RWPE1 (cell line): Measurements from ENCODE around the gene MBTD1.
"Not testable (repeated sequence)": the region's sequence is repeated elsewhere in the genome, so short reads cannot be mapped to it uniquely, and the experiment has no call there.

ENCODE experiments used
- CTCF ChIA-PET: fragments of 350-600 bp; sonication (Branson Sonifier 250); formaldehyde crosslinking; extraction: SDS; loops from one replicate; lab custom pipeline; 2021; lab: Yijun Ruan, JAX
- POLR2A ChIA-PET: fragments of 400-600 bp; formaldehyde crosslinking; extraction: SDS; loops from one replicate; lab custom pipeline; 2020; ENCODE audit warnings: antibody characterized with exemption; ENCODE audit not compliant: low non-redundant PET; lab: Yijun Ruan, JAX
- DNase-seq: peaks from one replicate; pipeline ENCODE4 v3.0.0; 2012; ENCODE audit warnings: low spot score
- H3K27ac ChIP-seq: fragments of 450-650 bp; 2 replicates; pipeline ENCODE4 v1.5.1; 2017
- TF ChIP-seq, protein P1 (sequence below): fragments of 450-650 bp; conservative IDR thresholded peaks from 2 replicates; pipeline ENCODE4 v1.5.1; 2017; ENCODE audit warnings: low read depth, mild to moderate bottlenecking

MBTD1 gene

DNA sequence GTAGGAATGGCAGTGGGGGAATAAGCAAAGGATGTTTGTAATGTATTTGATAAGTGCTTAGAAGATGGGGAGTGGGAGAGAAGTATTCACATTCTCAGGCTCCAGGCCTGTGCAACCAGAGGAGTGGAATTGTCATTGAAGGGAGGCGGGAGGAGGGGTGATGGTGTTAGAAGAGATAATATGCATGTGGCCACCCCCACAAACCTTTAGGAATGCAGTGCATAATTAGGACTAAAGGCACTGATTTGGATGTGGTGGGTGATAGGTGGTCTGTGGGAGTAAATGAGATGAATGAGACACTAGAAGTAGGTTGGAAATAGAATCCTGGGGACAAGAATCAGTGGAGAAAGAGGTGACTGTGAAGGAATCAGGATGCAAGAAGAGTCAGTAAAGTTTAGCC is 27.6 kb upstream of the MBTD1 start:
- CTCF ChIA-PET = interaction anchor here (1.1 kb wide), 1 partner anchor 11 kb away, joined by 3 read pairs; no protein-coding TSS in a partner anchor
- TF ChIP-seq, protein P1, sequence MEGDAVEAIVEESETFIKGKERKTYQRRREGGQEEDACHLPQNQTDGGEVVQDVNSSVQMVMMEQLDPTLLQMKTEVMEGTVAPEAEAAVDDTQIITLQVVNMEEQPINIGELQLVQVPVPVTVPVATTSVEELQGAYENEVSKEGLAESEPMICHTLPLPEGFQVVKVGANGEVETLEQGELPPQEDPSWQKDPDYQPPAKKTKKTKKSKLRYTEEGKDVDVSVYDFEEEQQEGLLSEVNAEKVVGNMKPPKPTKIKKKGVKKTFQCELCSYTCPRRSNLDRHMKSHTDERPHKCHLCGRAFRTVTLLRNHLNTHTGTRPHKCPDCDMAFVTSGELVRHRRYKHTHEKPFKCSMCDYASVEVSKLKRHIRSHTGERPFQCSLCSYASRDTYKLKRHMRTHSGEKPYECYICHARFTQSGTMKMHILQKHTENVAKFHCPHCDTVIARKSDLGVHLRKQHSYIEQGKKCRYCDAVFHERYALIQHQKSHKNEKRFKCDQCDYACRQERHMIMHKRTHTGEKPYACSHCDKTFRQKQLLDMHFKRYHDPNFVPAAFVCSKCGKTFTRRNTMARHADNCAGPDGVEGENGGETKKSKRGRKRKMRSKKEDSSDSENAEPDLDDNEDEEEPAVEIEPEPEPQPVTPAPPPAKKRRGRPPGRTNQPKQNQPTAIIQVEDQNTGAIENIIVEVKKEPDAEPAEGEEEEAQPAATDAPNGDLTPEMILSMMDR = no peak
- H3K27ac ChIP-seq = no peak overlapping the region
- POLR2A ChIA-PET = no interaction called here
- DNase-seq = no peak

DNA sequence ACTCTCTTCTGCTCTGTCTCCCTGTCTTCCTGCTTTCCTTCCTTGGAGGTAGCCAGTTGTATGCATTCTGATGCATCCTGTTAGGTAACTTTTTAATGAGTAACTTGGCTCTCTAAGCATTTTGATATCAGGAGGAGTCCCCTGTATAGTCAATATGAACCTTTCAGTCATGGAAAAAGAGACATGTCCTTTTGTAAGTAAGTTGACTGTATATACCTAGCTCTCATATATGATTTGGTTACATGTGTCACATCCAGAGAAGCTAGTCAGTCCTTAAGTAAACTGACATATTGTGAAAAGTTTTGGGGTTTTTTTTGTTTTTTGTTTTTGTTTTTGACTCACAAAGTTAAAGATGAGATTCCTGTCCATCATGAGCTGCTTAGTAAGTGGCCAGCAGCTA is 19.3 kb upstream of the MBTD1 start:
- no peak for DNase-seq
- TF ChIP-seq, protein P1 = no peak
- POLR2A ChIA-PET = no interaction called here
- H3K27ac ChIP-seq = no peak overlapping the region
- CTCF ChIA-PET = no interaction called here

DNA sequence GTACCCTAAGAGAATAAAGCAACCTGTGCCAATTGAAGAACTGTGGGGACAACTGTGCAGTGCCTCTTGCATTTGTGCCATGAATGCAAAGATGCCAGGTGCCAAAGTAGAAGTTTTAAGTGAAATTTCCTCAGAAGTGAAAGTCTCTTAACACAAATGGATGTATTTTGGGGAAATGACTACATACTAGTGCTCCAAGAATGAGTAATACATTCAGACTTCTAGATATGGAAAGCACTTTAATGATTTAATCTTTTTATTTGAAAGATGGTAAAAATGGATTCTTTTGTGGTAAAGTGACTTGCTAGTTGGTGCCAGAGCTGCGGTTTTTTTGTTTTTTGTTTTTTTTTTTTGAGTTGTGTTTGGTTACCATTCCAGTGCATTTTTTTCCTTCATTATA is 15.5 kb upstream of the MBTD1 start:
- TF ChIP-seq, protein P1 = no peak
- ChIA-PET CTCF (no interaction called here), POLR2A (no interaction called here)
- DNase-seq = no peak
- no peak overlapping the region for H3K27ac ChIP-seq

DNA sequence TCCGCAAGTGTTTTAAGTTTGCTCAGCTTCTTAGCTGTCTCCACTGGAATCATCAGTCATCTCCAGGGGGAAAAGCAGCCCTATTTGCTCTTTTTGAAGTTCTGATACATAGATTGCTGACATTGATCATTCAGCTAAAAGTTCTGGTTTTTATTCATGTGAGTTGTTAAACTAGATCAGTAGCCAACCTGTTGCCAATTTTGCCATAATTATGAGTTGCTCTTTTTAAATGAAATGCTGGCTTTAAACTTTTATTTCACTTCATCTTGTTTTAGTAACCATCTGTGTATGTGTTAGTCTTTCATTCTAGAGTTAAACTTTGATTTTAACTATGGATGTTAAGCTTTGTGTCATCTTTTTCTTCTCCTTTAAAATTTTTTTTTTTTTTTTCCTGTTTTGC is 13.0 kb upstream of the MBTD1 start:
- no peak overlapping the region for H3K27ac ChIP-seq
- POLR2A ChIA-PET = no interaction called here
- no peak for DNase-seq
- TF ChIP-seq, protein P1 = no peak
- CTCF ChIA-PET = interaction anchor here (1.1 kb wide), 1 partner anchor 15 kb away, joined by 4 read pairs; no protein-coding TSS in a partner anchor

DNA sequence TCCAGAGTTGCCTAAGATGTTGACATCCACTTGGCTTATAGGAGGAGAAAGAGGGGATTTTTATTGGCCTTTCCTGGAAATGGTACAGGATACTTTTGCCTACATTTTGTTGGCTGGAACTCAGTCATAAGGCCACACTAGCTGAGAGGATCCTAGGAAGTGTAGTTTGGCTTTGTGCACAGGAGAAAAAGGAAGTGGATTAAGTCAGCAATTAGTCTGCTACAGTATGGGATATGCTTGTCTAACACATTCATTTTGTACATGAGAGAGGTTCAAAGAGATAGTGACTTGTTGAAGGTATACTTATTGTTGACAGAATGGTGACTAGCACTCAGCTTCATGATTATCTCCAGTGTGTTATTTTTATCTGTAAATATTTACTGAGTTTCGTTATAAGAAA is 10.8 kb upstream of the MBTD1 start:
- ChIA-PET POLR2A (interaction anchor here (0.6 kb wide), 1 partner anchor 639 kb away, joined by 3 read pairs; no protein-coding TSS in a partner anchor), CTCF (no interaction called here)
- TF ChIP-seq, protein P1 = no peak
- H3K27ac ChIP-seq = no peak overlapping the region
- DNase-seq = no peak

DNA sequence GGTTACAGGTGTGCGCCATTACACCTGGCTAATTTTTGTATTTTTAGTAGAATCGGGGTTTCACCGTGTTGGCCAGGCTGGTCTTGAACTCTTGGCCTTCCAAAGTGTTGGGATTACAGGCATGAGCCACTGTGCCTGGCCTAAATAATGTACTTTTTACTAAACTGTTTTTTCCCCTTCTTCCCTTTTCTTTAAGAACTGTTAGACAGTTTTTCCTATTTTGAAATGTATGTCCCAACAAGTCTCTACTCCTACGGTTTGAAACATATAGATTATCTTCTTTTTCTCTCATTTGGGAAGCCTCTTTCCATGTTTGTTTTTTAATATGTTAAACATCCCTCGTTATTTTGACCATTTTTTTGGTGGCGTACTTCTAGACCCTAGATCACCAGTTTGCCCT is 10.1 kb upstream of the MBTD1 start:
- ChIA-PET CTCF (no interaction called here), POLR2A (no interaction called here)
- TF ChIP-seq, protein P1 = no peak
- no peak overlapping the region for H3K27ac ChIP-seq
- no peak for DNase-seq

DNA sequence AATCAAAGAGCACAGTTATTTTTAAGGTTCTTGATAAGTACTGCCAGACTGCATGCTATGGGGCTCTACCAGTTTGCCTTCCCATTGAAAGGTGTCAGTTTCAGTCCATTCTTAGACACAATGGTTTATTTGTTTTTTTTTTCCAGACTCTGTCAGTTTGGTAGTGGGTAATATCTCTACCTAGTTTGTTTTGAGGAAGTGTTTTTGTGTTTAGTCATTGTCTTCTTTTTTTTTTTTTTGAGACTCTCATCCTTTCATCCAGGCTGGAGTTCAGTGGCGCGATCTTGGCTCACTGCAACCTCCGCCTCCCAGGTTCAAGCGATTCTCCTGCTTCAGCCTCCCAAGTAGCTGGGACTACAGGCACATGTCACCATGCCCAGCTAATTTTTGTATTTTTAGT is 4.6 kb upstream of the MBTD1 start:
- DNase-seq, CTCF ChIA-PET, H3K27ac ChIP-seq, POLR2A ChIA-PET: not testable (repeated sequence)
